ENCODE results near the gene STX12.
"Not testable (repeated sequence)": the region's sequence is repeated elsewhere in the genome, so short reads cannot be mapped to it uniquely, and the experiment has no call there.

The STX12 gene

DNA sequence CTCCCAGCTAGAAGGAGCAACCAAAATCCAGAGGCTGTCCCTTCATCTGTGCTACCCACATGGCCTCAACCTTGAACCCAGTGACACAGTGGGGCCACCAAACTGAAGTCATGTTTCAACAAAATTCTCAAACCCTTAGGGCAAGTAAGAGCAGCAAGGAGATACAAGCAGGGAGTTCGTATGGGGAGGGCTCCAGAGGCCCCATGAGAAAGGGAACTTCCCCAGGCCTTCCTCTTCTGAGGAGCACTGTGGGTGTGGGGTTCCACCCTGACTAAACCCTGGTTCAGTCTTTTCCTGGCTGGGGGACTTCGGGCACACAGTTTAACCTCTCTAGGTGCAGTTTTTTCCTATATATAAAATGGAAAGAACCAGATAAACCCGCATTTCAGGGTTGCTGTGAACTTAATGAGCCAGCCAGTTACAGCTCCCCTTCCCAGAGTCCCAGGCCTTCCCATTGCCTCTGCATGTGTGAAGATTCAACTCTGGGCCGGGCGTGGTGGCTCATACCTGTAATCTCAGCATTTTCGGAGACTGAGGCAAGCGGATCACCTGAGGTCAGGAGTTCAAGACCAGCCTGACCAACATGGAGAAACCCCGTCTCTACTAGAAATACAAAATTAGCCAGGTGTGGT lies 91.4 kb downstream of the STX12 start:
- no peaks in the 10 kb centered on the region for H3K27me3 ChIP-seq
- TF ChIP-seq, protein P1, sequence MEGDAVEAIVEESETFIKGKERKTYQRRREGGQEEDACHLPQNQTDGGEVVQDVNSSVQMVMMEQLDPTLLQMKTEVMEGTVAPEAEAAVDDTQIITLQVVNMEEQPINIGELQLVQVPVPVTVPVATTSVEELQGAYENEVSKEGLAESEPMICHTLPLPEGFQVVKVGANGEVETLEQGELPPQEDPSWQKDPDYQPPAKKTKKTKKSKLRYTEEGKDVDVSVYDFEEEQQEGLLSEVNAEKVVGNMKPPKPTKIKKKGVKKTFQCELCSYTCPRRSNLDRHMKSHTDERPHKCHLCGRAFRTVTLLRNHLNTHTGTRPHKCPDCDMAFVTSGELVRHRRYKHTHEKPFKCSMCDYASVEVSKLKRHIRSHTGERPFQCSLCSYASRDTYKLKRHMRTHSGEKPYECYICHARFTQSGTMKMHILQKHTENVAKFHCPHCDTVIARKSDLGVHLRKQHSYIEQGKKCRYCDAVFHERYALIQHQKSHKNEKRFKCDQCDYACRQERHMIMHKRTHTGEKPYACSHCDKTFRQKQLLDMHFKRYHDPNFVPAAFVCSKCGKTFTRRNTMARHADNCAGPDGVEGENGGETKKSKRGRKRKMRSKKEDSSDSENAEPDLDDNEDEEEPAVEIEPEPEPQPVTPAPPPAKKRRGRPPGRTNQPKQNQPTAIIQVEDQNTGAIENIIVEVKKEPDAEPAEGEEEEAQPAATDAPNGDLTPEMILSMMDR (IDR thresholded peaks at IDR 0.05; ENCODE audit: low read depth, low read length) = no peak
- no peaks in the 10 kb centered on the region for H3K36me3 ChIP-seq
- H3K4me3 ChIP-seq (ENCODE audit: low read depth, low read length) = no peak overlapping the region
- no peaks in the 10 kb centered on the region for H3K4me1 ChIP-seq
- H3K9me3 ChIP-seq = no peaks in the 10 kb centered on the region
- no peak for DNase-seq

DNA sequence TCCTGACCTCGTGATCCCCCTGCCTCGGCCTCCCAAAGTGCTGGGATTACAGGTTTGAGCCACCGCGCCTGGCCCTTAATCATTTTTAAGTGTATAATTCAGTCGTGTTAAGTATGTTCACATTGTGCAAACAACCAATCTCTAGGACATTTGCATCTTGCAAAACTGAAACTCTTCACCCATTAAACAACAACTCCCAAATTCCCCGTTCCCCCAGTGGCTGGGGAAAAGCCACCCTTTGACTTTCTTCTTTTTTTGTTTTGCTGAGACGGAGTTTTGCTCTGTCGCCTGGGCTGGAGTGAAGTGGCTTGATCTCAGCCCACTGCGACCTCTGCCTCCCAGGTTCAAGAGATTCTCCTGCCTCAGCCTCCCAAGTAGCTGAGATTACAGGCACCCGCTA lies 92.8 kb downstream of the STX12 start:
- no peaks in the 10 kb centered on the region for H3K4me1 ChIP-seq
- DNase-seq = no peak
- no peak overlapping the region for H3K4me3 ChIP-seq (ENCODE audit: low read depth, low read length)
- no peaks in the 10 kb centered on the region for H3K27me3 ChIP-seq
- TF ChIP-seq, protein P1 (IDR thresholded peaks at IDR 0.05; ENCODE audit: low read depth, low read length) = no peak
- no peaks in the 10 kb centered on the region for H3K36me3 ChIP-seq
- H3K9me3 ChIP-seq = no peaks in the 10 kb centered on the region

DNA sequence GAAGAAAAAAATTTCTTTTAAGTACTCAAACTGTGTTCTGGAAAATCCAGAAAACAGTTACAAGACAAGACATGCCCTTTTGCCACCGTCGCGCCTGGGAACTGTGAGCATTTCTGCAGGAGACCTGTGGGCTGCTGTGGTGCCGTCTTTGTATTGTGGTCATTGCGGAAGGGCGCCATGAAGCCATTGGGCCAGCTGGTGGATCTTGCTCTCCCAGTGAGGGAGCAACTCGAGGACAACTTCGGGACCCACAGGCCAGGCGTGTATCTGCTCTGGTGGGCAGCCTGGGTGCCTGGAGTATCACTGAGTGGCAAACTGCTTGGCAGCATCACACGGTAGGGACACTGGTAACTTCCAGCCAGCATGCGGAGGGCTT lies 95.5 kb downstream of the STX12 start:
- TF ChIP-seq, protein P1 (IDR thresholded peaks at IDR 0.05; ENCODE audit: low read depth, low read length) = no peak
- H3K36me3 ChIP-seq = no peaks in the 10 kb centered on the region
- DNase-seq = no peak

DNA sequence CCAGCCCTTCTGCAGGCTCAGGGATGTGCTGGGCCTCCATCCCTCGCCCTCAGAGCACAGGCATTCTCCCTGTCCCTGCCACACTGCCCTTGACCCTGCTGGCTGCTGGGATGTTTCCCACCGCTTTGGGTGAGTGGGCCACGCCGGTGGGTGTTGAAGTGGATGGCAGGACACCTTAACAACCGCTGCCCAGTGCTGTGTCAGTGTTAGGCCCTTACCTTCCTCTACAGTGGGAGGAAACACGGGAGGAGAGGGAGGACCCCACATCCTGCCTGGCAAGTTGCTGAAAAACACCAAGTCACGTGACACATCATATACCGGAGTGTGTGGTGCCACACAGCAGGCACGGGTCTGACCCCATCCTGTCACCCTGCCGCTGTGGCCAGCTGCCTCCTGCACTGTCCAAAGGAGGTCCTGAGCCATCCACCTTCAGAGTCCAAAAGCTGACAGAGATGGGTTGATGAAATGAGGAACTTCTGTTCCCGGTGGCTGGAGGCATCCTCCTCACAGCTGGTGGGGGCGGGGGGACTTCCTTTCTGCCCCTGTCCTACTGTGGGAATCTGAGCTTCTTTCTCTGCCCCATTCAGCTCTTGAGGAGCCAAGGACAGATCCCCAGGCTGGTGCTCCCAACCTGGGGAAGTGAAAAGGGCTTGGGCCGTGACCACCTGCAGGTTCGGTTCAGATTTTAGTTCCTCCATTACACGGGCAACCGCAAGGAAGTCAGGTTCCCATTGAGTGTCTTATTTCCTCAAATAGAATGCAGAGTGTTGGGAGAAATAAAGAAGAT lies 96.1 kb downstream of the STX12 start:
- TF ChIP-seq, protein P1 (IDR thresholded peaks at IDR 0.05; ENCODE audit: low read depth, low read length) = no peak

More for the DNA sequence above, 95.5 kb downstream of the STX12 start:
- no peaks in the 10 kb centered on the region for H3K4me1 ChIP-seq
- no peaks in the 10 kb centered on the region for H3K27me3 ChIP-seq
- H3K9me3 ChIP-seq = no peaks in the 10 kb centered on the region
- H3K4me3 ChIP-seq (ENCODE audit: low read depth, low read length) = no peak overlapping the region

DNA sequence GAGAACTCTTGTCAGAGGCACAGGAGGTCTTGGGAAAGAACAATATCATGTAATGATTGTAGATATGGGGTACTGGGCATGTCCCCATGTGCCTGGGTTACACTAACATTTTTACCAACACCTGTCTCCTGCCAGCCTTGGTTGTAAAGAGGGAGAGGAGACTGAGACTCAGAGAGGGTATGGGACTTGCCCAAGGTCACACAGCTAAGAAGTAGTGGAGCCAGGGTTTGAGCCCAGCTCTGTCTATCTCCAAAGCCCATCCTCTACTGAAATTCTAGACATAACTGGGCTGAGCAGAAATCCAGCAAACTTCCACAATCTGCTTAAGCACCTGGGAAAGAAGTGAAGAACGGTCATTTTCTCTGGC lies 96.7 kb downstream of the STX12 start:
- Histone ChIP-seq H3K9me3 (no peaks in the 10 kb centered on the region), H3K4me3 (ENCODE audit: low read depth, low read length) (no peak overlapping the region), H3K27me3 (no peaks in the 10 kb centered on the region), H3K36me3 (no peaks in the 10 kb centered on the region), H3K4me1 (no peaks in the 10 kb centered on the region)
- DNase-seq = no peak
- TF ChIP-seq, protein P1 (IDR thresholded peaks at IDR 0.05; ENCODE audit: low read depth, low read length) = no peak

More for the DNA sequence above, 96.1 kb downstream of the STX12 start:
- Histone ChIP-seq H3K4me1 (no peaks in the 10 kb centered on the region), H3K9me3 (no peaks in the 10 kb centered on the region), H3K36me3 (no peaks in the 10 kb centered on the region), H3K4me3 (ENCODE audit: low read depth, low read length) (no peak overlapping the region), H3K27me3 (no peaks in the 10 kb centered on the region)
- DNase-seq = no peak

DNA sequence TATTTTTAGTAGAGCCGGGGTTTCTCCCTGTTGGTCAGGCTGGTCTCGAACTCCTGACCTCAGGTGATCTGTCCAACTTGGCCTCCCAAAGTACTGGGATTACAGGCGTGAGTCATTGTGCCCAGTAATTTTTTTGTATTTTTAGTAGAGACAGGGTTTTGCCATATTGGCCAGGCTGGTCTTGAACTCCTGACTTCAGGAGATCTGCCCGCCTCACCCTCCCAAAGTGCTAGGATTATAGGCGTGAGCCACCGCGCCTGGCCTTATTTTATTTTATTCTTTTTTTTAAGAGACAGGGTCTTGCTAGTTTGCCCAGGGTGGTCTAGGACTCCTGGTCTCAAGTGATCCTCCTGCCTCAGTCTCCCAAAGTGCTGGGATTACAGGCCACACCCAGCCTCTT lies 98.1 kb downstream of the STX12 start:
- H3K9me3 ChIP-seq; H3K4me3 ChIP-seq (ENCODE audit: low read depth, low read length); H3K4me1 ChIP-seq; H3K36me3 ChIP-seq; H3K27me3 ChIP-seq; DNase-seq: not testable (repeated sequence)
